GM12801 (cell line): Measurements from ENCODE around the gene PRXL2A.

Experiments used
- TF ChIP-seq, protein P1 (sequence below): IDR thresholded peaks from one replicate; pipeline ENCODE4 v1.5.1; 2011; ENCODE audit warnings: control low read depth; ENCODE audit not compliant: insufficient read length; ENCODE audit errors: extremely low read depth

Gene PRXL2A

DNA sequence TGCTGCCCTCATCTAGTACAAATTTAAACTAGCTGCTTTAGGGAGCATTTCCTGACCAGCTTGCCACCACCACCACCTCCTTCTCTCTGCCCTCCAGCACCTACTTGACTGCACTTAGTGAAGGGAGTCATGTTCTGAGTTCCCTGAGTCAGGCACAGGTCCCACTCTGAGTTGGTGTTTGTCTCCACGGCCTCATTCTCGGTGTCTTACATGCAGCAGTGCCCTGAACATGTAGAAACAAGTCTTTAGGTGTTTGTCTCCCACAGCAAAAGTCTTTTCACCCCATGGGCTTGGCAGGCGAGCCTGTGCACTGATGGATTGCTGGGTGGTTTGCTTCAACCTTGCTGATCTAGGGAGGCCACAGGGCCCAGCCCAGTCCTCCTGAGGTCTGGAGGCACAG, 62.6 kb downstream of the PRXL2A start:
- TF ChIP-seq, protein P1, sequence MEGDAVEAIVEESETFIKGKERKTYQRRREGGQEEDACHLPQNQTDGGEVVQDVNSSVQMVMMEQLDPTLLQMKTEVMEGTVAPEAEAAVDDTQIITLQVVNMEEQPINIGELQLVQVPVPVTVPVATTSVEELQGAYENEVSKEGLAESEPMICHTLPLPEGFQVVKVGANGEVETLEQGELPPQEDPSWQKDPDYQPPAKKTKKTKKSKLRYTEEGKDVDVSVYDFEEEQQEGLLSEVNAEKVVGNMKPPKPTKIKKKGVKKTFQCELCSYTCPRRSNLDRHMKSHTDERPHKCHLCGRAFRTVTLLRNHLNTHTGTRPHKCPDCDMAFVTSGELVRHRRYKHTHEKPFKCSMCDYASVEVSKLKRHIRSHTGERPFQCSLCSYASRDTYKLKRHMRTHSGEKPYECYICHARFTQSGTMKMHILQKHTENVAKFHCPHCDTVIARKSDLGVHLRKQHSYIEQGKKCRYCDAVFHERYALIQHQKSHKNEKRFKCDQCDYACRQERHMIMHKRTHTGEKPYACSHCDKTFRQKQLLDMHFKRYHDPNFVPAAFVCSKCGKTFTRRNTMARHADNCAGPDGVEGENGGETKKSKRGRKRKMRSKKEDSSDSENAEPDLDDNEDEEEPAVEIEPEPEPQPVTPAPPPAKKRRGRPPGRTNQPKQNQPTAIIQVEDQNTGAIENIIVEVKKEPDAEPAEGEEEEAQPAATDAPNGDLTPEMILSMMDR: no peak

DNA sequence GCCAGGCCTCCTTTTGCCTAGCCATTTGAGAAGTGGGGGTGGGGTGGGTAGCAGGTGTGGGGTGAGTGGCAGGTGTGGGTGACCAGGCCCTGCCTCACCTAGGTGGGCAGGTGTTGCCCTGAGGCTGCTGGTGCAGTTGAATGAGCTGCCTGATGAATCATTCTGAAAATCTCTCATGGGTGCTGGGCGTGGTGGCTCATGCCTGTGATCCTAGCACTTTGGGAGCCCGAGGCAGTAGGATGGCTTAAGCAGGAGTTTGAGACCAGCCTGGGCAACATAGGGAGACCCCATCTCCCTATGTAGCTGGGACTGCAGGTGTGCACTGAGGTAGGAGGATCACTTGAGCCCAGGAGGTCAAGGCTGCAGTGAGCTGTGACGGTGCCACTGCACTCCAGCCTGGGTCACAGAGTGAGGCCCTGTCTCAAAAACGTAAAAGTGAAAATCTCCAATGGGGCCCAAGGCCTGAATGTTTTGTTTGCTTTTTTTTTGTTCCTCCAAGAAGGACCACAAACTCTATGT, 63.4 kb downstream of the PRXL2A start:
- TF ChIP-seq, protein P1: no peak

DNA sequence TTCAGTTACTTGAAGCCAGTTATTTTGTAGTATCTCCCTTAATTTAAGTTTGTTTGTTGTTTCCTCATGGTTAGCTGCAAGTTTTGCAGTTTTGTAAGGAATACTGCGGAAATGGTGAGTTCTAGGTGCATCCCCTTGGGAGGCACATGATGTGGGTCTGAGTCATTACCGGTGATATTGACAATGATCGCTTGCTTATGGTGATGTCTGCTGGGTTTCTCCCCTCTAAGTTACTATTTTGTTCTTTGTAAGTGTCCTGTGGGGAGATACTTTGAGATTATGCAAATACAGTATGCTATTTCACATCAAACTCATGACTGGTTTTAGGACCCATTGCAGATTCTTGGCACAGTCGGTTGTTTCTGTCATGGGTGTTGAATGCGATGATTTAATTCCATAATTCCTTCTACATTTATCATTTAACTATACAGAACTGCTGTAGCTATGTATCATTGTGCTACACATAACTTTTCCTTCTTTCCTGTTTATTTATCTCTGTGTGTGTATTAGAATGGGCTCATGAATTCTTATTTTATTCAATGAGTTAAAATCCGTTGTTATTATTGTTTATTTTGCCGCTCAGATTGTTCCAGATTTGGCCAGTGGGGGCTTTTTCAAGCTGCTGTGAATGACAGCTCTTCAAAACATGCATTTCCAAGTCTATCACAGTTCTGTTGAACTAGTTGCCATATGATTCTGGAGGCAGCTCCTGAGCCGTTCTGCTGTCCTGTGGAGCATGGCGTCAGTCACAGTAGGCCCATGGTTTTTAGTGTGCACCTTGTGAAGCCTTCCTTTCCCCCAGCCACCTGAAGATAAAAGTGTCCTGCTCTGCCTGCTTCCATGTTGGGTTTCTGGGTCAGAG, 64.1 kb downstream of the PRXL2A start:
- TF ChIP-seq, protein P1: no peak

DNA sequence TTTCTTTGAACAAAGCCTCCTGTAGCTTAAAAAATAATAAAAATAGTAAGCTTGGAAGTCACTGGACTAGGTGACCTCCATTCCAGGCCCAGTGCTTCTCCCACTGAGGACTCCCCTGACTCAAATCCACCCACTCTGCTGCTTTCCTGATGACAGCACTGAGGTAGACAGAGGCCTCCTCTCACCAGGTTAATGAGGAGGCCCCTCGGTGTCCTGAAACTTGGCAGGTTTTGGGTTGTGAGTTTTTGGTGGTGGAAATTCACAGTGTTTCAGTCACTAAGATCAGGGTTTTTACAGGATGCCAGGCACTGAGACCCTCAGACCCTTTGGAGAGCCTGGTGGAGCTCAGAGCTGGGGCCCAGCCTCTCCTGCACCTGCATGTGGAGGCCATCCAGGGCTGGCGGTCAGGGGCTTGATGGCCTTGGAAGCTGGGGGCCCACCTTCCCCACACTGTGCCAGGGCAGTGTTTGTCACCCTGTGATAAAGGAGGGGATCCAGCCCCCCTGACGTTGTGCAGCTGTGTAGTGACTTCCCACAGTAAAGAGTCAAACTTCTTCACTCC, 64.8 kb downstream of the PRXL2A start:
- TF ChIP-seq, protein P1: no peak

DNA sequence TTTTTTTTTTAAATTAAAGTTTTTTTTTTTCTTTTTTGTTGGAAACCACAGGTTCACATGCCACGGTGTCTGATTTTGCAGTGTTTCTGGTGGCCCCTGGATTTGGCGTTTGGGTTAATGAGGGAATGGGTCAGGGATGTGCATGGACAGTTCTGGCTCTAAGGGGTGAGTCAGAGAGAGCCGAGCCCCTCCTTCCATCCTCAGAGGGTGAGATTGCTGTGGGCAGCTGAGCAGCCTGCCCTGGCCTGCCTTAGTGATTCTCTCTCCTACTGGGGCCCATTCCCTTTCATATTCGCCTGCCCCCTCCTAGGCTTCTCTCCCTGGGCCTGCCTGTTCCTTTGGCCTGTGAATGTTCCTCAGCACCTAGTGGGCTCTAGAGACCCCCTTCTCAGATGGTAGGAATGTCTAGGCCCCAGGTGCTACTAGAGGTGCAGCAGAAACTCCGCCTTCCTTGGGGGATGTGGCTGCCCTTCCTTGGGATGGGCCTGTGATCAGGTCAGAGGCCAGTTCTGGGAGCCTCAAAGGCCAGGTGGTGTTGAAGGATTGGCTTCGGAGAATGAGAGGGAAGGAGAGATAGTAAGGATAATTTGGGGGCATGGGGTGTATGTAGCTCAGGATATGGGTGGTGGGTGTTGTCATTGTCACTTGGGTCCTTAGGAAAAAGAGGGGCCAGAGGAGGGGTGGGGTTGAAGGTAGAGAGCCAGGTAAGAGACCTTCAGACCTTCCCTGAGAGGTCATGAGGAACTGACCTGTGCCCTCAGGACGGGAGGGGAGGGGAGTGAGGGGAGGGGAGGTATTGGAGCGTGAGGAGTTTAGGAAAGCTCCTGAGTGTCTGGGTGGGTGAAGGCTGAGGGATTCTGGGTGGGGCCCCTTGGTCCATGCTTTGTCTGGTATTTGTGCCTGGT, 65.6 kb downstream of the PRXL2A start:
- TF ChIP-seq, protein P1: no peak

DNA sequence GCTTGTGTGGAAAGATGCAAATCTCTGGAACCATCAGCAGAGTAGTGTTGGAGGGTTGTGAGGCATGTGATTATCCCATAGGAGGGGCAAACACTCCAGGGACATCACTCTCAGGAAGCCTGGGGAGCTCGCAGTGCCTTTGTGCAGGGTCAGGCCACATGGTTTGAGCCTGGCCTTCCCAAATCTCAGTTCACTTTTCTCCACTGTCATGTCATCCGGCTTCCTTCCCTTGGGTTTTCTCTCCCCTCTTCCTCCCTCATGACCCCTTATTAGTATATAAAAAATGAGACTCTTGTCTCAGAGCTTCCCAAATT, 66.2 kb downstream of the PRXL2A start:
- TF ChIP-seq, protein P1: no peak

DNA sequence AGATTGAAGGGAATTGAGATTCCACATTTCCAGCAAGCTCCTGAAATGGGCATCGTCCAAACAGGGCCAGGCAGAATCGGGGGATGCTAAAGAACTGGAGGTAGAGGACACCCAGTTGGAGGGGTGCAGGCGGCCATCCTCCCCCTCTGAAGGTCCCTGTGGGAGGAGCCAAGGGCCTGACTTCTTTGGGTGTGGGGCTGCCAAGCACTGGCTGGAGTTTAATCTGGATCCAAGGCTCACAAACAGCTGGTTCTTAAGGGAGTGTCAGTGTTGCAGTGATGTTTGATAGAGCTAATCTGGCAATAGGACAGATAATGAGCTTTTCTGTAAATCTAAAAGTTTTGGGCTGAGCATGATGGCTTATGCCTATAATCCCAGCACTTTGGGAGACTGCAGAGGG, 66.6 kb downstream of the PRXL2A start:
- TF ChIP-seq, protein P1: no peak
